CD8-positive, alpha-beta memory T cell (primary cell): ENCODE results near the gene BABAM1. TPM values are rescaled to one million over a fixed set of nuclear protein-coding genes. Genes with fewer than 3 reads are reported as not detected.

Experiments
- CTCF ChIA-PET: fragments of 350-600 bp; sonication (Branson Sonifier 250); formaldehyde crosslinking; loops from one replicate; lab custom pipeline; 2021; ENCODE audit warnings: antibody characterized with exemption; lab: Charles Lee
- POLR2A ChIA-PET: fragments of 350-600 bp; sonication (Branson Sonifier 250); formaldehyde crosslinking; loops from one replicate; lab custom pipeline; 2021; ENCODE audit warnings: antibody characterized with exemption; lab: Charles Lee
- DNase-seq, 5 donors: peaks; one replicate each; pipeline versions ENCODE4 v3.0.0 to v3.0.0-alpha.2; 2020 to 2022; ENCODE audit warnings: mixed read lengths in 1 of 5
- H3K27ac ChIP-seq: one replicate; pipeline ENCODE4 v1.7.0; 2013; ENCODE audit warnings: low read depth, mild to moderate bottlenecking, low read length, moderate library complexity
- H3K27me3 ChIP-seq: 2 replicates; pipeline ENCODE4 v1.7.0; 2013; ENCODE audit warnings: low read length, mild to moderate bottlenecking; ENCODE audit not compliant: insufficient read depth, poor library complexity, severe bottlenecking
- H3K36me3 ChIP-seq: 2 replicates; pipeline ENCODE4 v1.7.0; 2013; ENCODE audit warnings: mild to moderate bottlenecking, low read length, moderate library complexity; ENCODE audit not compliant: insufficient read depth
- H3K4me1 ChIP-seq: 2 replicates; pipeline ENCODE4 v1.7.0; 2013; ENCODE audit warnings: mild to moderate bottlenecking, low read length, moderate library complexity; ENCODE audit not compliant: insufficient read depth
- H3K4me3 ChIP-seq: 2 replicates; pipeline ENCODE4 v1.7.0; 2013; ENCODE audit warnings: mild to moderate bottlenecking, low read length
- H3K9me3 ChIP-seq: 2 replicates; pipeline ENCODE4 v1.7.0; 2013; ENCODE audit warnings: mild to moderate bottlenecking, low read length
- H3K27ac Mint-ChIP-seq, 8 donors: one replicate each; pipeline ENCODE4 v1.8.0; 2020 to 2021; ENCODE audit warnings: mixed read lengths in 8 of 8, mild to moderate bottlenecking in 6 of 8, inconsistent platforms in 3 of 8, moderate library complexity in 3 of 8
- H3K27me3 Mint-ChIP-seq, 2 donors: one replicate each; pipeline ENCODE4 v1.8.0; 2020 to 2021; ENCODE audit warnings: mixed read lengths in 2 of 2, mild to moderate bottlenecking in 1 of 2, moderate library complexity in 1 of 2
- H3K36me3 Mint-ChIP-seq, 3 donors: one replicate each; pipeline ENCODE4 v1.8.0; 2020 to 2021; ENCODE audit warnings: mixed read lengths in 3 of 3, inconsistent platforms in 1 of 3, mild to moderate bottlenecking in 1 of 3
- H3K4me1 Mint-ChIP-seq, 3 donors: one replicate each; pipeline ENCODE4 v1.8.0; 2020 to 2021; ENCODE audit warnings: mixed read lengths in 3 of 3, inconsistent platforms in 1 of 3, mild to moderate bottlenecking in 1 of 3
- H3K4me3 Mint-ChIP-seq, 7 donors: one replicate each; pipeline ENCODE4 v1.8.0; 2020 to 2021; ENCODE audit warnings: mixed read lengths in 7 of 7, mild to moderate bottlenecking in 6 of 7, moderate library complexity in 4 of 7, inconsistent platforms in 2 of 7
- H3K9me3 Mint-ChIP-seq, 5 donors: one replicate each; pipeline ENCODE4 v1.8.0; 2020 to 2022; ENCODE audit warnings: mixed read lengths in 5 of 5, mild to moderate bottlenecking in 3 of 5, moderate library complexity in 2 of 5, inconsistent platforms in 1 of 5
- polyA plus RNA-seq: library from polyadenylated mRNA; unstranded; fragments of 300-500 nt; fragmentation: Illumina TruSeq; gene quantifications from one replicate; pipeline ENCODE4 v1.2.3, GENCODE V29; 2021
- total RNA-seq, 2 experiments: library from RNA; stranded (reverse); gene quantifications; one replicate each; pipeline ENCODE4 v1.2.3, GENCODE V29; 2021

Gene BABAM1
- total and polyA plus RNA-seq, 3 experiments from 2014 or later = 114 to 132 (median 124) TPM

DNA sequence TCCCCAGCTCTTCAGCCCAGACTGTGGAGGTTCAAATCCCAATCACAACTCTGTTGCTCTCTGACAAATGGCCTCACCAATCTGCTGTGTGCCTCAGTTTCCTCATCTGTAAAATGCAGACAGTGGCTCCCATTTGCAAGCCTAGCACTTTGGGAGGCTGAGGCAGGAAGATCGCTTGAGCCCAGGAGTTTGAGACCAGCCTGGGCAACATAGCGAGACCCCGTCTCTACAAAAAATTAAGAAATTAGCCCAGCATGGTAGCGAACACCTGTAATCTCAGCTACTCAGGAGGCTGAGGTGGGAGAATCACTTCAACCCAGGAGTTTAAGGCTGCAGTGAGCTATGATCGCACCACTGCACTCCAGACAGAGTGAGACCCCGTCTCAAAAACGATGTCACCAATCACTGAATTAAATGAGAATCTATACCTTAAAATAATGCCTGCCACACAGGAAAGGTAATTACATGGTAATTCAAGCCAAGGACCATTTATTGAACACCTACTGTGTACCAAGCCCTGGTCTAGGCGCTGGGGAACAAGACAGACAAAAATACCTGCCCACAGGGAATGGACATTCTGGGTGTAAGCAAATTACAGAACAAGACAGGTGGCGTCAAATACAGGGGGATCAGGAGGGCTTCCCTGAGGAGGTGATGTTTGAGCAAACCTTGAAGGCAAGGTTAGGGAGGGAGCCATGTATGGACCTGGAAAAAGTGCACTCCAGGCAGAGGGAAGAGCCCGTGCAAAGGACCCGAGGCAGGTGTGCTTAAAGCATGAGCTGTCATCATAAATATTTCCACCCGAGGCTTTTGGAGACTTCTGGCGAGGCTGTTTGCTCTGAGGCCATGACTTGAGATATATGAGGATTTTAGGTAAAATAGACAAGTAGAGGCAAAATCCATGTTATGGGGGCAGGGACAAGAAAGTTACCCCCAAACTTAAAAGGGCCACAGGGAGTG lies 29.2 kb upstream of the BABAM1 start:
- no peak overlapping the region for H3K27ac ChIP-seq
- H3K9me3 Mint-ChIP-seq = no peaks in the 10 kb centered on the region
- no peaks in the 10 kb centered on the region for H3K27me3 ChIP-seq
- H3K4me1 ChIP-seq = peaks cover 15% of the 10 kb centered on the region
- H3K27me3 Mint-ChIP-seq = no peaks in the 10 kb centered on the region
- DNase-seq = no peak
- H3K4me3 Mint-ChIP-seq = peak overlapping the region in 4 of 7 donors; percentile 39 to 63 (median 58)
- ChIA-PET POLR2A (no interaction called here), CTCF (interaction anchor here (1.0 to 2.0 kb wide), 2 partner anchors 10 to 127 kb away, joined by 3 to 4 read pairs; no protein-coding TSS in a partner anchor)
- no peaks in the 10 kb centered on the region for H3K36me3 ChIP-seq
- peaks cover 4 to 9% (median 5%) of the 10 kb centered on the region in 3 donors for H3K4me1 Mint-ChIP-seq
- H3K27ac Mint-ChIP-seq = peak overlapping the region in 1 of 8 donors; percentile 33
- H3K36me3 Mint-ChIP-seq = no peaks in the 10 kb centered on the region
- no peaks in the 10 kb centered on the region for H3K9me3 ChIP-seq
- H3K4me3 ChIP-seq = no peak overlapping the region

GRCh38 chr19:17240062-17240752 lies 27.0 kb upstream of the BABAM1 start:
- Histone ChIP-seq H3K4me1 (peaks cover 4% of the 10 kb centered on the region), H3K27me3 (no peaks in the 10 kb centered on the region), H3K27ac (no peak overlapping the region), H3K4me3 (no peak overlapping the region), H3K36me3 (no peaks in the 10 kb centered on the region), H3K9me3 (no peaks in the 10 kb centered on the region)
- H3K4me3 Mint-ChIP-seq = peak overlapping the region in 2 of 7 donors; percentile 51 to 81
- CTCF ChIA-PET = interaction anchor here (1.1 kb wide), 1 partner anchor 173 kb away, joined by 3 read pairs; no protein-coding TSS in a partner anchor
- H3K9me3 Mint-ChIP-seq = no peaks in the 10 kb centered on the region
- no peaks in the 10 kb centered on the region for H3K36me3 Mint-ChIP-seq
- H3K4me1 Mint-ChIP-seq = peaks cover 0 to 5% (median 0%) of the 10 kb centered on the region in 3 donors
- H3K27me3 Mint-ChIP-seq = no peaks in the 10 kb centered on the region
- DNase-seq = no peak
- POLR2A ChIA-PET = no interaction called here
- peak overlapping the region in 2 of 8 donors; percentile 34 to 63 for H3K27ac Mint-ChIP-seq

DNA sequence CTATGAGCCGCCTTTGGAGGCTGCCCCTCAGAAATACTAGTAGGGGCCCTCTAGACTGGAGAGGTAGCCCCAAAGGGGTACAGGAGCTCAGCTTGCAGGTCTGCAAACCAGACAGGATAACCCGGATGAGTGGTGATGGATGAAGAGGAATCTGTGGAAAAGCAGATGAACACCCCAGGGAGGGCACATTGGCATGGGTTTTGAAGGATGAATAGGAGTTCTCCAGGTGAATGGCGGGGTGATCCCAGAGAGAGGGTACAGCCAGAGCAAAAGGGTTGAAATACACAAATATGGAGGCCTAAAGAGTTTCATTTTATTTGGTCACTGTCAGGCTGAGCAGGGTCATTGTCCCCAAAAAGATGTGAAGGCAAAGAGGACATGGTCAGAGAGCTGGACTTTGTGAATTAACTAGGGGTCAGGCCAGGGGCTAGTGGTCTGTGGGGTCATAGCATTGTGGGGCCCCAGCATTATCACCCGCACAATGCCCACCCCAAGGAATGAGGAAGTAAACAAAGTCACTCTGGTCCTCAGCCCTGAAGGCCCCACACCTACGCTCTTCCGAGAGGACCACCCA lies 26.3 kb upstream of the BABAM1 start:
- H3K27ac Mint-ChIP-seq = peak overlapping the region in 4 of 8 donors; percentile 22 to 39 (median 32)
- H3K27ac ChIP-seq = no peak overlapping the region
- peaks cover 0 to 3% (median 0%) of the 10 kb centered on the region in 3 donors for H3K4me1 Mint-ChIP-seq
- ChIA-PET POLR2A (no interaction called here), CTCF (interaction anchor here (1.1 to 1.2 kb wide), 2 partner anchors 27 to 174 kb away, joined by 3 read pairs; partner anchors contain the start of gene BABAM1)
- DNase-seq = no peak
- no peak overlapping the region for H3K4me3 ChIP-seq
- peaks cover 4% of the 10 kb centered on the region for H3K4me1 ChIP-seq
- no peaks in the 10 kb centered on the region for H3K36me3 Mint-ChIP-seq
- H3K9me3 Mint-ChIP-seq = no peaks in the 10 kb centered on the region
- no peaks in the 10 kb centered on the region for H3K27me3 ChIP-seq
- H3K27me3 Mint-ChIP-seq = no peaks in the 10 kb centered on the region
- H3K4me3 Mint-ChIP-seq = peak overlapping the region in 2 of 7 donors; percentile 51 to 81
- H3K9me3 ChIP-seq = no peaks in the 10 kb centered on the region
- H3K36me3 ChIP-seq = no peaks in the 10 kb centered on the region

GRCh38 chr19:17242431-17243208 lies 24.6 kb upstream of the BABAM1 start:
- no peak overlapping the region for H3K27ac ChIP-seq

GRCh38 chr19:17243211-17243829 lies 23.9 kb upstream of the BABAM1 start:
- Mint-ChIP-seq H3K27ac (peak overlapping the region in 3 of 8 donors; percentile 10 to 29 (median 20)), H3K27me3 (peaks cover 3 to 8% of the 10 kb centered on the region in 2 donors), H3K9me3 (no peaks in the 10 kb centered on the region), H3K4me1 (peaks cover 3 to 12% (median 4%) of the 10 kb centered on the region in 3 donors), H3K36me3 (no peaks in the 10 kb centered on the region), H3K4me3 (peak overlapping the region in 6 of 7 donors; percentile 29 to 70 (median 46))
- CTCF ChIA-PET = interaction anchor here (1.6 kb wide), 1 partner anchor 39 kb away, joined by 5 read pairs; no protein-coding TSS in a partner anchor
- Histone ChIP-seq H3K9me3 (no peaks in the 10 kb centered on the region), H3K27me3 (no peaks in the 10 kb centered on the region), H3K27ac (peak overlapping the region; percentile 70), H3K36me3 (no peaks in the 10 kb centered on the region), H3K4me3 (no peak overlapping the region), H3K4me1 (peaks cover 8% of the 10 kb centered on the region)
- POLR2A ChIA-PET = interaction anchor here (0.6 kb wide), 1 partner anchor 116 kb away, joined by 3 read pairs; no protein-coding TSS in a partner anchor
- no peak for DNase-seq

More at GRCh38 chr19:17242431-17243208, 24.6 kb upstream of the BABAM1 start:
- H3K9me3 ChIP-seq = no peaks in the 10 kb centered on the region
- no peaks in the 10 kb centered on the region for H3K9me3 Mint-ChIP-seq
- no peaks in the 10 kb centered on the region for H3K36me3 Mint-ChIP-seq
- ChIA-PET CTCF (interaction anchor here (1.6 kb wide), 1 partner anchor 40 kb away, joined by 5 read pairs; no protein-coding TSS in a partner anchor), POLR2A (interaction anchor here (0.6 to 1.4 kb wide), 2 partner anchors 24 to 115 kb away, joined by 3 to 4 read pairs; no protein-coding TSS in a partner anchor)
- H3K4me3 ChIP-seq = no peak overlapping the region
- peak overlapping the region in 2 of 7 donors; percentile 32 to 68 for H3K4me3 Mint-ChIP-seq
- H3K27me3 ChIP-seq = no peaks in the 10 kb centered on the region
- DNase-seq = no peak
- H3K4me1 ChIP-seq = peaks cover 8% of the 10 kb centered on the region
- peak overlapping the region in 5 of 8 donors; percentile 10 to 94 (median 18) for H3K27ac Mint-ChIP-seq
- H3K4me1 Mint-ChIP-seq = peaks cover 3 to 12% (median 4%) of the 10 kb centered on the region in 3 donors
- no peaks in the 10 kb centered on the region for H3K36me3 ChIP-seq
- H3K27me3 Mint-ChIP-seq = peaks cover 3 to 7% of the 10 kb centered on the region in 2 donors

- Histone ChIP-seq H3K27ac (peak overlapping the region; percentile 70), H3K36me3 (no peaks in the 10 kb centered on the region), H3K9me3 (no peaks in the 10 kb centered on the region), H3K27me3 (no peaks in the 10 kb centered on the region), H3K4me3 (no peak overlapping the region), H3K4me1 (peaks cover 8% of the 10 kb centered on the region)
- Mint-ChIP-seq H3K4me1 (peaks cover 3 to 12% (median 4%) of the 10 kb centered on the region in 3 donors), H3K9me3 (no peaks in the 10 kb centered on the region), H3K27ac (peak overlapping the region in 2 of 8 donors; percentile 14 to 29), H3K27me3 (peaks cover 3 to 8% of the 10 kb centered on the region in 2 donors), H3K4me3 (peak overlapping the region; percentile 32 to 70 (median 53)), H3K36me3 (no peaks in the 10 kb centered on the region)
- POLR2A ChIA-PET = interaction anchor here (0.7 kb wide), 1 partner anchor 142 kb away, joined by 3 read pairs; no protein-coding TSS in a partner anchor
- no peak for DNase-seq
- CTCF ChIA-PET = interaction anchor here (0.5 to 1.8 kb wide), 2 partner anchors 8 to 10 kb away, joined by 4 to 6 read pairs; no protein-coding TSS in a partner anchor
Observed at GRCh38 chr19:17243830-17244617, 23.2 kb upstream of the BABAM1 start.
